Femur (tissue), 1 donor: ENCODE measurements around the gene SFMBT2.

Experiments used
- DNase-seq: peaks from one replicate; pipeline ENCODE4 v3.0.0-alpha.2; 2017

The SFMBT2 gene

GRCh38 chr10:7424919-7425318 is 14.1 kb upstream of the SFMBT2 start:
- no peak for DNase-seq

GRCh38 chr10:7424315-7424714 is 13.5 kb upstream of the SFMBT2 start:
- DNase-seq: no peak

- DNase-seq: no peak
Measured at GRCh38 chr10:7423521-7423920, 12.7 kb upstream of the SFMBT2 start.

- DNase-seq: no peak
Measured at GRCh38 chr10:7421526-7421925, 10.7 kb upstream of the SFMBT2 start.

- no peak for DNase-seq
Measured at GRCh38 chr10:7419998-7420397, 9.2 kb upstream of the SFMBT2 start.

- no peak for DNase-seq
Measured at GRCh38 chr10:7417807-7418206, 7.0 kb upstream of the SFMBT2 start.

GRCh38 chr10:7417103-7417623 is 6.3 kb upstream of the SFMBT2 start:
- DNase-seq: no peak

- DNase-seq: no peak
Measured at GRCh38 chr10:7414766-7415165, 3.9 kb upstream of the SFMBT2 start.

GRCh38 chr10:7412928-7413282 is 2.1 kb upstream of the SFMBT2 start:
- peak; percentile 24 for DNase-seq

- peak; percentile 44 for DNase-seq
Measured at GRCh38 chr10:7412237-7412927, 1.5 kb upstream of the SFMBT2 start.

GRCh38 chr10:7411671-7412128 is 866 bp upstream of the SFMBT2 start:
- DNase-seq: no peak

GRCh38 chr10:7410301-7410861 is 453 bp downstream of the SFMBT2 start:
- DNase-seq: peak; percentile 30

GRCh38 chr10:7409732-7410168 is 1.1 kb downstream of the SFMBT2 start:
- DNase-seq: peak; percentile 25

- peak; percentile 50 for DNase-seq
Measured at GRCh38 chr10:7409045-7409731, 1.6 kb downstream of the SFMBT2 start.

- peak; percentile 81 for DNase-seq
Measured at GRCh38 chr10:7408291-7409044, 2.4 kb downstream of the SFMBT2 start.

- peak; percentile 75 for DNase-seq
Measured at GRCh38 chr10:7407368-7408290, 3.2 kb downstream of the SFMBT2 start.

GRCh38 chr10:7406712-7407333 is 4.0 kb downstream of the SFMBT2 start:
- peak; percentile 42 for DNase-seq

- DNase-seq: no peak
Measured at GRCh38 chr10:7405637-7406036, 5.2 kb downstream of the SFMBT2 start.

GRCh38 chr10:7403620-7404019 is 7.2 kb downstream of the SFMBT2 start:
- DNase-seq: no peak

GRCh38 chr10:7401782-7402181 is 9.1 kb downstream of the SFMBT2 start:
- DNase-seq: no peak

- no peak for DNase-seq
Measured at GRCh38 chr10:7401156-7401555, 9.7 kb downstream of the SFMBT2 start.
